Measurements from ENCODE around the gene PALD1.

PALD1 gene

DNA sequence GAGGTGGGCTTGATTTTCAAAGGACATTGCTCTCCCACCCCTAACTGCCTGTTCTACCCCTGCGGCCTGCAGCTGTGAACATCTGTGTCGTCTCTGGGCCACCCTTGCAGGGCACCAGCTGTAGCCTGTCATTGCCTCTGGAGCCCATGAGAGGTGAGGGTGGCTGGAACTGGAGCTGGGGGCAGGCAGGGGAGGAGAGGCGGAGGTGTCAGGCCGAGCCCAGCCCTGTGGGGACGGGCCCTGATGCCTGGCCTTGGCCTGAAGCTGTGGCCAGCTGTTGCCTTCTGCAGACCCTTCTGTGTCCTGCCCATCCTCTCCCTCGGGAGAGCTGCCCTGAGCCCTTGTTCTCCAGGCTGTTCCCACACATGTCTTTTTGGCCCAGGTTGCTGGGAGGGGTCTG lies 44.5 kb downstream of the PALD1 start:
- Histone ChIP-seq H3K4me3 (ENCODE audit: low read length) (no peak overlapping the region), H3K36me3 (ENCODE audit: control insufficient read depth, low read length) (peaks cover 12% of the 10 kb centered on the region; the same call in 1 of the 2 replicates), H3K79me2 (ENCODE audit: control insufficient read depth, low read length) (peaks cover 26% of the 10 kb centered on the region), H3K27ac (ENCODE audit: low read depth, low read length) (no peak overlapping the region), H3K4me2 (ENCODE audit: low read length) (no peak overlapping the region), H3F3A (ENCODE audit: control insufficient read depth, insufficient read depth) (no peaks in the 10 kb centered on the region), H3K9me3 (ENCODE audit: control insufficient read depth, insufficient read depth, low read length) (no peaks in the 10 kb centered on the region), H3K4me1 (ENCODE audit: control insufficient read depth, low read length) (no peaks in the 10 kb centered on the region), H3K9me2 (replicated peaks; ENCODE audit: control insufficient read depth, low read length) (no peaks in the 10 kb centered on the region), H3K27me3 (ENCODE audit: control insufficient read depth, low read length) (no peaks in the 10 kb centered on the region), H4K20me1 (ENCODE audit: control insufficient read depth, insufficient read depth, low read depth, low read length) (peaks cover 3% of the 10 kb centered on the region; the same call in 1 of the 2 replicates)
- TF ChIP-seq, protein P1, sequence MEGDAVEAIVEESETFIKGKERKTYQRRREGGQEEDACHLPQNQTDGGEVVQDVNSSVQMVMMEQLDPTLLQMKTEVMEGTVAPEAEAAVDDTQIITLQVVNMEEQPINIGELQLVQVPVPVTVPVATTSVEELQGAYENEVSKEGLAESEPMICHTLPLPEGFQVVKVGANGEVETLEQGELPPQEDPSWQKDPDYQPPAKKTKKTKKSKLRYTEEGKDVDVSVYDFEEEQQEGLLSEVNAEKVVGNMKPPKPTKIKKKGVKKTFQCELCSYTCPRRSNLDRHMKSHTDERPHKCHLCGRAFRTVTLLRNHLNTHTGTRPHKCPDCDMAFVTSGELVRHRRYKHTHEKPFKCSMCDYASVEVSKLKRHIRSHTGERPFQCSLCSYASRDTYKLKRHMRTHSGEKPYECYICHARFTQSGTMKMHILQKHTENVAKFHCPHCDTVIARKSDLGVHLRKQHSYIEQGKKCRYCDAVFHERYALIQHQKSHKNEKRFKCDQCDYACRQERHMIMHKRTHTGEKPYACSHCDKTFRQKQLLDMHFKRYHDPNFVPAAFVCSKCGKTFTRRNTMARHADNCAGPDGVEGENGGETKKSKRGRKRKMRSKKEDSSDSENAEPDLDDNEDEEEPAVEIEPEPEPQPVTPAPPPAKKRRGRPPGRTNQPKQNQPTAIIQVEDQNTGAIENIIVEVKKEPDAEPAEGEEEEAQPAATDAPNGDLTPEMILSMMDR (IDR thresholded peaks at IDR 0.05; ENCODE audit: low read depth, low read length, poor library complexity, severe bottlenecking), result no peak
- TF ChIP-seq EZH2phosphoT487 (IDR thresholded peaks at IDR 0.05; ENCODE audit: borderline replicate concordance, low read length), result no peak

DNA sequence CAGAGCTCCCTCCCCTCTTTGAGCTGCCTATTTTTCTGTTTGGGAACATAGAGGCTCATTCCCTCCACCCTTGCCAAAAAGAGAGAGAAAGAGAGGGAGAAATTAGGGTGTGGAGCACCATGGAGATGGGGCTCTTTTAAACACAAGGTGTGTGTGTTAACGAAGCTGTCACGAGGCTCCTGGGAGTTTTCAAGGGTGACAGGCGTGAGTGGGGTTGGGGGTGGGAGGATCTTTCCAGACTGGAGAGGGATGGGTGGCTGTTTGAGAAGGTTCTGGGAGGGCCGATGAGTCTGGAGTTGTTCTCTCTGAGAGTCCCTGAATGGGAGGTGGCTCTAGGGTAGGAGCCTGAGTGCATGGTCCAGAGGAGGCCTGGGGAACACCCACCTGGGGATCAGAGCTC lies 45.0 kb downstream of the PALD1 start:
- H3K9me2 ChIP-seq (replicated peaks; ENCODE audit: control insufficient read depth, low read length), result no peaks in the 10 kb centered on the region
- H3K4me2 ChIP-seq (ENCODE audit: low read length), result no peak overlapping the region
- H3F3A ChIP-seq (ENCODE audit: control insufficient read depth, insufficient read depth), result no peaks in the 10 kb centered on the region
- H3K4me3 ChIP-seq (ENCODE audit: low read length), result no peak overlapping the region
- peaks cover 21% of the 10 kb centered on the region for H3K79me2 ChIP-seq (ENCODE audit: control insufficient read depth, low read length)
- no peak overlapping the region for H3K27ac ChIP-seq (ENCODE audit: low read depth, low read length)
- H3K27me3 ChIP-seq (ENCODE audit: control insufficient read depth, low read length), result no peaks in the 10 kb centered on the region
- TF ChIP-seq EZH2phosphoT487 (IDR thresholded peaks at IDR 0.05; ENCODE audit: borderline replicate concordance, low read length), result no peak
- TF ChIP-seq, protein P1 (IDR thresholded peaks at IDR 0.05; ENCODE audit: low read depth, low read length, poor library complexity, severe bottlenecking), result no peak
- no peaks in the 10 kb centered on the region for H3K4me1 ChIP-seq (ENCODE audit: control insufficient read depth, low read length)
- peaks cover 3% of the 10 kb centered on the region; the same call in 1 of the 2 replicates for H4K20me1 ChIP-seq (ENCODE audit: control insufficient read depth, insufficient read depth, low read depth, low read length)
- H3K9me3 ChIP-seq (ENCODE audit: control insufficient read depth, insufficient read depth, low read length), result no peaks in the 10 kb centered on the region
- H3K36me3 ChIP-seq (ENCODE audit: control insufficient read depth, low read length), result peaks cover 15% of the 10 kb centered on the region

DNA sequence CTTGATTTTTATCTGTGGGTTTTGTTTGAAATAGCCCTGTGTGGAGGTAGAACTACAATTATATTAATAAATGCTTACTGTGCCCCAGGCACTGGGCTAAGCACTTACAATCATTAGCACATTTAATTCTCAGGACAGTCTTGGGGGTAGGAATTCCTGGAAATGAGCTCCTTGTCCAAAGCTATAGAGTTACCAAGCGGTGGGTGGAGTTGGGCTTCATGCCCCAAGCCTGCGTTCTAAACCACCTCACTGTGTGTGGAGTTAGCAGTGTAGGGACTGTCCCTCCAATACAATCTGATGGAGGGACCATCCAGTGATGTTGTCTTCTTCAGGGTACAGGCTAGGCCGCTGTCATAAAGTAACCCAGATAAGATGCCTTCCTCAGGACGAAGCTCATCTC lies 49.7 kb downstream of the PALD1 start:
- peaks cover 43% of the 10 kb centered on the region for H3K36me3 ChIP-seq (ENCODE audit: control insufficient read depth, low read length)
- no peak for TF ChIP-seq EZH2phosphoT487 (IDR thresholded peaks at IDR 0.05; ENCODE audit: borderline replicate concordance, low read length)
- TF ChIP-seq, protein P1 (IDR thresholded peaks at IDR 0.05; ENCODE audit: low read depth, low read length, poor library complexity, severe bottlenecking), result no peak
- H3K79me2 ChIP-seq (ENCODE audit: control insufficient read depth, low read length), result peaks cover 7% of the 10 kb centered on the region
- H3K27ac ChIP-seq (ENCODE audit: low read depth, low read length), result no peak overlapping the region
- no peak overlapping the region for H3K4me3 ChIP-seq (ENCODE audit: low read length)
- no peaks in the 10 kb centered on the region for H3K9me2 ChIP-seq (replicated peaks; ENCODE audit: control insufficient read depth, low read length)
- no peaks in the 10 kb centered on the region for H3F3A ChIP-seq (ENCODE audit: control insufficient read depth, insufficient read depth)
- no peaks in the 10 kb centered on the region for H4K20me1 ChIP-seq (ENCODE audit: control insufficient read depth, insufficient read depth, low read depth, low read length)
- no peak overlapping the region for H3K4me2 ChIP-seq (ENCODE audit: low read length)
- peaks cover 3% of the 10 kb centered on the region for H3K4me1 ChIP-seq (ENCODE audit: control insufficient read depth, low read length)
- H3K27me3 ChIP-seq (ENCODE audit: control insufficient read depth, low read length), result no peaks in the 10 kb centered on the region
- H3K9me3 ChIP-seq (ENCODE audit: control insufficient read depth, insufficient read depth, low read length), result no peaks in the 10 kb centered on the region

Data from DOHH2 (cell line).